Central memory CD4-positive, alpha-beta T cell (primary cell): ENCODE measurements around the gene USP36.
"Not testable (repeated sequence)": the region's sequence is repeated elsewhere in the genome, so short reads cannot be mapped to it uniquely, and the experiment has no call there.

ENCODE experiments used
- DNase-seq: peaks from one replicate; pipeline ENCODE4 v3.0.0; 2022

Gene USP36

GRCh38 chr17:78763561-78763960 is 77.1 kb downstream of the USP36 start:
- DNase-seq, result no peak

- no peak for DNase-seq
Observed at GRCh38 chr17:78761789-78762406, 78.7 kb downstream of the USP36 start.

GRCh38 chr17:78759969-78760352 is 80.7 kb downstream of the USP36 start:
- no peak for DNase-seq

- peak; percentile 90 for DNase-seq
Observed at GRCh38 chr17:78759203-78759968, 81.2 kb downstream of the USP36 start.

GRCh38 chr17:78753316-78754250 is 87.0 kb downstream of the USP36 start:
- no peak for DNase-seq

- no peak for DNase-seq
Observed at GRCh38 chr17:78751447-78752161, 89.0 kb downstream of the USP36 start.

GRCh38 chr17:78751000-78751399 is 89.6 kb downstream of the USP36 start:
- DNase-seq, result not testable (repeated sequence)

- DNase-seq, result peak; percentile 91
Observed at GRCh38 chr17:78748730-78749317, 91.8 kb downstream of the USP36 start.

GRCh38 chr17:78748048-78748729 is 92.4 kb downstream of the USP36 start:
- peak; percentile 41 for DNase-seq

GRCh38 chr17:78747488-78747887 is 93.1 kb downstream of the USP36 start:
- no peak for DNase-seq

- no peak for DNase-seq
Observed at GRCh38 chr17:78746949-78747269, 93.7 kb downstream of the USP36 start.

- no peak for DNase-seq
Observed at GRCh38 chr17:78746263-78746948, 94.2 kb downstream of the USP36 start.
